HG02623 (cell line): Measurements from ENCODE around the gene PCDHGC4.

ENCODE experiments used
- ATAC-seq: cut with Tn5 transposase; IDR thresholded peaks from one replicate; pipeline ENCODE4 v1.9.1; 2021; ENCODE audit warnings: moderate library complexity; ENCODE audit not compliant: unreplicated experiment

PCDHGC4 gene

GRCh38 chr5:141528291-141528984, 43.6 kb downstream of the PCDHGC4 start:
- ATAC-seq, result no peak

- peak; percentile 49 for ATAC-seq
These were observed 44.2 kb downstream of the PCDHGC4 start for GRCh38 chr5:141529002-141529401.

- ATAC-seq, result no peak
These were observed 45.0 kb downstream of the PCDHGC4 start for GRCh38 chr5:141529873-141530272.

DNA sequence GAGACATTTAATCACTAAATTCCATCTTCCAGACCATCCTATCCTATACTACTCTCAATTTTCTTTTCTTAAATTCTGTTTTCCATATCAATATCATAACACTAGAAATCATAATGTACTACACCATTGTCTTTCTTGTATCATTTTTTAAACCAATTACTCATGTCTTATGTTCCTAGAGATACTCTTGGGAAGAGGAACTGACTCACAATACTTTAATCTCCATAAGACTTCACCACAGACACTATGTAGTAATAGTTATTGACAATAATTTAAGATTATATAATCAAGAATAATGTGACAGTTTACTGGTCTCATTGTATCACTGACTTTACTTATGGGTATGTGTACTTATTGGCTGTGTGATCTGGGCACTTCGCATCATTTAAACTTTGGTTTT, 47.9 kb downstream of the PCDHGC4 start:
- ATAC-seq, result no peak

DNA sequence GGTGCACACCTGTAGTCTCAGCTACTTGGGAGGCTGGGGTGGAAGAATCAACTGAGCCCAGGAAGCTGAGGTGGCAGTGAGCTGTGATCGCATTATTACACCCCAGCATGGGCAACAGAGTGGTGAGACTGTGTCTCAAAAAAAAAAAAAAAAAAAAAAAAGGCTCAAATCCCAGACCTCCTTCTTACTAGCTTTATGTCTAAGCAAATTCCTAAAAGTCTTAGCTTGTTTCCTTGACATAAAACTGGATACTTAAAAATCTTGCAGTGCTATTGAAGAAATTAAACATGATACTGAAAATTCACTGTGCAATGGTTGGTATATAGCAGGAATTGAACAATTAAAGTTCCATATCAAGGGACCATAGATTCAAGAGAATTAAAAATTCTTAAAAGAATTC, 49.1 kb downstream of the PCDHGC4 start:
- ATAC-seq, result no peak

- no peak for ATAC-seq
These were observed 49.8 kb downstream of the PCDHGC4 start for GRCh38 chr5:141534492-141535213.
